GM21786 (cell line): ENCODE results near the gene MT1H.
"Not testable (repeated sequence)": the region's sequence is repeated elsewhere in the genome, so short reads cannot be mapped to it uniquely, and the experiment has no call there.

ENCODE experiments used
- ATAC-seq: cut with Tn5 transposase; IDR thresholded peaks from one replicate; pipeline ENCODE4 v1.9.1; 2021; ENCODE audit not compliant: unreplicated experiment

The MT1H gene

GRCh38 chr16:56662357-56663354 lies 7.0 kb upstream of the MT1H start:
- ATAC-seq, result no peak

GRCh38 chr16:56664506-56664905 lies 5.1 kb upstream of the MT1H start:
- ATAC-seq, result no peak

GRCh38 chr16:56665286-56666261 lies 4.0 kb upstream of the MT1H start:
- ATAC-seq, result not testable (repeated sequence)

- ATAC-seq, result no peak
Observed at GRCh38 chr16:56667581-56668571, 1.7 kb upstream of the MT1H start, which contains the start of gene MT1G. MT1G (minus strand) TSS chr16:56668065; CDS start chr16:56667993, 72 bp downstream.

DNA sequence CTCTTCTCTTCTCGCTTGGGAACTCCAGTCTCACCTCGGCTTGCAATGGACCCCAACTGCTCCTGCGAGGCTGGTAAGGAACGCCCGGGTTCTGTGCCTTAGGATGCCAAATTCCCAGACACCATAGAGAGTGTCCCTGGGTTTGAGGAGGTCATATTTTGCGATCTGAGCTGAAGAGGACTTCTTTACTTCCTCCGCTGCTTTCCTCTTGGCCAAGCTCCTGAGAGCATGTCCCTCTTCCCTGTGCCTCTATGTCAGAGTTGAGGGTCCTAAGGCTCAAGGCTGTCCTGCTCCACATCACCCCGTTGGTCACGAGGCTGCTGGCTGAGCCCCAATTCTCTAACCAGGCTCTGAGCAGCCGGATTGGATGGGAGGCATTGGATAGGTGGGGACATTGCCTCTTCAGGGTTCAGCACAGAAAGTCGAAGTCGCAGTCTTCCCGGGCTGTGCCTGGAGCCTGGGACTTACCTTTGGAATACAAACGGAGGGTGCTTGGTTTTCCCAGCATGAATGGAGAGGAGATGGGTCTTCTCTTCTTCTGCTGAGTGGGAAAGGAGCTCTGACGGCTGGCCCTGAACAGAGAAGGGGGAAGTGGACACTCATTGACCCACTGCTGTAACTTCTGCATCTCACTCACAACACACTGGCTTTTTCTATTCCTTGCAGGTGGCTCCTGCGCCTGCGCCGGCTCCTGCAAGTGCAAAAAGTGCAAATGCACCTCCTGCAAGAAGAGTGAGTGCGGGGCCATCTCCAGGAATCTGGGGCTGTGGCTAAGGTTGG lies 416 bp downstream of the MT1H start:
- no peak for ATAC-seq

- ATAC-seq, result no peak
Observed at GRCh38 chr16:56670620-56670934, 963 bp downstream of the MT1H start.

GRCh38 chr16:56671691-56672090 lies 2.1 kb downstream of the MT1H start:
- not testable (repeated sequence) for ATAC-seq

DNA sequence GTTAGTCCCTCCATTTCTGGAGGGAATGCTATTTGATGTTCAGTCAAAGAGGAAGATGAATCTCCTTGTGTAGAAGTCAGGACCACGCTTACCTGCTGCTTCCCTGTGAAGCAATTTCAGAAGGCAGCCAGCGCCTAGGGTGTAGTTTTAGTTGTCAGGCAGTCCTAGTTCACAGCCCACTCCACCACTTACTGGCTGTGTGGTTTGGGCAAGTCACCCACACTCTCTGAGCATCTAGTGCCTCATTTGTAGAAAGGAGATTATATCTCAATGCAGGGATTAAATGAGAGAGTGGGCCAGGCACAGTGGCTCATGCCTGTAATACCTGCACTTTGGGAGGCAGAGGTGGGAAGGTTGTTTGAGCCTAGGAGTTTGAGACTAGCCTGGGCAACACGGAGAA lies 2.6 kb downstream of the MT1H start:
- ATAC-seq, result not testable (repeated sequence)

GRCh38 chr16:56672761-56673536 lies 3.3 kb downstream of the MT1H start:
- no peak for ATAC-seq

DNA sequence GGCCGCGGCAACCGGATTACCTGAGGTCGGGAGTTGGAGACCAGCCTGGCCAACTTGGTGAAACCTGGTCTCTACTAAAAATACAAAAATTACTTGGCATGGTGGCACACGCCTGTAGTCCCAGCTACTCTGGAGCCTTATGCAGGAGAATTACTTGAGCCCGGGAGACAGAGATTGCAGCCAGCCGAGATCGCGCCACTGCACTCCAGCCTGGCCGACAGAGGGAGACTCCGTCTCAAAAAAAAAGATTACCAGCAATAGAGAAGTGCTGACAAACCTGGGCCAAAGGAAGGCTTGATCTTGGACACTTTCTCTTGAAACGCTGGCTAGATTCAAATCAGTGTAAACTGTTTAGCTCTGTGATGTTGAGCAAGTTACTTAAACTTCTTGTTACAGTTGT lies 4.3 kb downstream of the MT1H start:
- ATAC-seq, result no peak

- not testable (repeated sequence) for ATAC-seq
Observed at GRCh38 chr16:56674570-56674969, 5.0 kb downstream of the MT1H start.

GRCh38 chr16:56675685-56676210 lies 6.1 kb downstream of the MT1H start:
- no peak for ATAC-seq

GRCh38 chr16:56677474-56677873 lies 7.9 kb downstream of the MT1H start:
- ATAC-seq, result no peak

- no peak for ATAC-seq
Observed at GRCh38 chr16:56679078-56679730, 9.6 kb downstream of the MT1H start.

DNA sequence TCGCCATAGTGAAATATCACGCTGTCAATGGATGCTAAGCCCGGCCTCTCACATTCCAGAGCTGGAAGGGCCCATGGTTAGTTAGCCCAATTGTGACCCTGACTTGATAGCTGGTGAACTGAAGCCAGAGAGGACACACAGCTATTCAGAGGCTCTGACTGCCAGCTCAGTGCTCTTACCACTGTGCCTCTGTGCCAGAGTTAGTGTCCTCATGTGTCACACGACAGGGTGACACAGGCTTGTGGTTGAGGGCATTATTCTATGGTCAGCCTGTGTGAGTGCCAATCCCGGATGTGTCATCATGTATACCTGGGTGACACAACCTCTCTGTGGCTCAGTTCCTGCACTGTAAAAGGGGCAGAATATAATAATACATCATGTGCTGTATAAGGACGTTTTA lies 10.2 kb downstream of the MT1H start:
- ATAC-seq, result no peak

DNA sequence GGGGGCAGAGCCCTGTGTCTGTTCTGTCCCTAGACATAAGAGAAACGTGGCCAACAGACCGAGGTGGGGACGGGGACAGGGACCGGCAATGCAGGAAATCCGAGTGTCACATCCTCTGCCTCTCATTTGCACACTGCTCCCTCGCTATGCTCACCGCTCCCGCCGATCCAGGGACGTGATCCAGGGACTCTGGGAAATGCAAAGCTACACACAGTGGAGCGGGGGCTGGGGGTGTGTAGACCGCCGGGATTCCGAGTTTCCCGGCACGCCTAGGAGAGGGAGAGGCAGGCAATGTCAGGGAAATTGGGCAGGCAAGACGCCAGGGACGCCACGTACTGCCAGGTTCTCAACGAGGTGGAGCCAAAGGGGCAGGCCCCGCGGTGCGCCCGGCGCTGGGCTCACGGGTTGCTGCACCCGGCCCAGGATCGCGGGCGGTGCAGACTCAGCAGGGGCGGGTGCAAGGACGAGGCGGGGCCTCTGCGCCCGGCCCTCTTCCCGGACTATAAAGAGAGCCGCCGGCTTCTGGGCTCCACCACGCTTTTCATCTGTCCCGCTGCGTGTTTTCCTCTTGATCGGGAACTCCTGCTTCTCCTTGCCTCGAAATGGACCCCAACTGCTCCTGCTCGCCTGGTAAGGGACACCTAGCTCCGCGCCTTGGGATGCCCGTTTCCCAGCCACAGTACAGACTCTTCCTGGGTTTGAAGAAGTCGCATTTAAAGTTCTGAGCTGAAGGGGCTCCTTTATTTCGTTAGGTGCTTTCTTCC lies 12.5 kb downstream of the MT1H start, which contains the start of gene MT1X:
Gene MT1X, plus strand, starts transcription at position 532 of the 764 bp plus-strand sequence. Its CDS starts 71 bp downstream, at position 603.
- peak; percentile 97 for ATAC-seq
